ENCODE measurements around the gene HOXB9.

DNA sequence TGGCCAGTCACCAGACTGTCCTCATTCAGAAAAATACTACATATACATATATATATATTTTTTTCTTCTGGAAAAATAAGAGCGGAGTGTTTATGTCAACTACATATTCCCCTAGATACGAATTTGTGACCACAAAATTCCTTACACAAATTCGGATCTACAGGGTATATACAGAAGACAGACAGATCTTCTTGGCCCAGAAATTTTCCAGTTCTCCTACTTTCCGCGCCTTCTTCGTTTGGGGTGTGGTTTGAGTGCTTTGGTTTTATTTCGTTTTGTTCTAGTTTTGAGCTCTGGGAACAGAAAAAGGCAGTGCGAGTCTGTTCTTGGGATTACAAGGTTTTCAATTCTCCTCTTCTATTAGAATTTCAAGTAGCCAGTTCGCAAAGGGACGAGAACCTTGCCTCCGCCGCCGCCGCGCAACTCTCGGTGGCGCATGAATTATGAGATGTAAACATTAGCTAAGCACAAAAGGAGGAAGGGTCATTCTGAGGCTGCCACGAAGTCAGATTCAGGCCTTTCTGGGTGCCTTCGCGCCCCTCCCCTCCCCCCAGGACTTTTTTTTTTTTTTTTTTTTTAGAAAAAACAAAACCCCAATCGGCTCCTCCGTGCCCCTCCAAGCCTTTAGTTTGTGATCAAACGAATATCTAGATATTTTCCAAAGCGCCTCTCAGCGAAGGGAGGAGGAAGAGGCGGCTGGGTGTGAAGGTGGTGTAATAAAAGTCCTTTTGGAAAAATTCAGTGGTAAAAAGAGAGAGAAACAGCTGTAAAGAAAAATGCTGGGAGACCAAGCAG is 46.2 kb downstream of the HOXB9 start:
- TF ChIP-seq, protein P1, sequence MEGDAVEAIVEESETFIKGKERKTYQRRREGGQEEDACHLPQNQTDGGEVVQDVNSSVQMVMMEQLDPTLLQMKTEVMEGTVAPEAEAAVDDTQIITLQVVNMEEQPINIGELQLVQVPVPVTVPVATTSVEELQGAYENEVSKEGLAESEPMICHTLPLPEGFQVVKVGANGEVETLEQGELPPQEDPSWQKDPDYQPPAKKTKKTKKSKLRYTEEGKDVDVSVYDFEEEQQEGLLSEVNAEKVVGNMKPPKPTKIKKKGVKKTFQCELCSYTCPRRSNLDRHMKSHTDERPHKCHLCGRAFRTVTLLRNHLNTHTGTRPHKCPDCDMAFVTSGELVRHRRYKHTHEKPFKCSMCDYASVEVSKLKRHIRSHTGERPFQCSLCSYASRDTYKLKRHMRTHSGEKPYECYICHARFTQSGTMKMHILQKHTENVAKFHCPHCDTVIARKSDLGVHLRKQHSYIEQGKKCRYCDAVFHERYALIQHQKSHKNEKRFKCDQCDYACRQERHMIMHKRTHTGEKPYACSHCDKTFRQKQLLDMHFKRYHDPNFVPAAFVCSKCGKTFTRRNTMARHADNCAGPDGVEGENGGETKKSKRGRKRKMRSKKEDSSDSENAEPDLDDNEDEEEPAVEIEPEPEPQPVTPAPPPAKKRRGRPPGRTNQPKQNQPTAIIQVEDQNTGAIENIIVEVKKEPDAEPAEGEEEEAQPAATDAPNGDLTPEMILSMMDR (IDR thresholded peaks at IDR 0.05; ENCODE audit: insufficient read depth, low read length, poor library complexity, severe bottlenecking) = no peak
- no peak for TF ChIP-seq EZH2phosphoT487 (conservative IDR thresholded peaks at IDR 0.05; ENCODE audit: low read length)

All from SU-DHL-6 (cell line).